HG02610 (cell line): ENCODE measurements around the gene ASXL2.
A peak's percentile ranks its signal among the peaks of the same experiment; 100 is the strongest.
"Not testable (repeated sequence)": the region's sequence is repeated elsewhere in the genome, so short reads cannot be mapped to it uniquely, and the experiment has no call there.

Experiments used
- ATAC-seq: cut with Tn5 transposase; IDR thresholded peaks from one replicate; pipeline ENCODE4 v1.9.1; 2021; ENCODE audit warnings: mild to moderate bottlenecking, moderate library complexity; ENCODE audit not compliant: unreplicated experiment

ASXL2 gene

GRCh38 chr2:25838152-25838756, 40.0 kb downstream of the ASXL2 start:
- ATAC-seq = no peak

GRCh38 chr2:25835906-25836305, 42.4 kb downstream of the ASXL2 start:
- no peak for ATAC-seq

GRCh38 chr2:25833566-25833965, 44.7 kb downstream of the ASXL2 start:
- no peak for ATAC-seq

- ATAC-seq = no peak
Observed at GRCh38 chr2:25832897-25833296, 45.4 kb downstream of the ASXL2 start.

- no peak for ATAC-seq
Observed at GRCh38 chr2:25831746-25832449, 46.4 kb downstream of the ASXL2 start.

GRCh38 chr2:25829828-25830227, 48.5 kb downstream of the ASXL2 start:
- ATAC-seq = no peak

GRCh38 chr2:25829377-25829704, 48.9 kb downstream of the ASXL2 start:
- no peak for ATAC-seq

- ATAC-seq = not testable (repeated sequence)
Observed at GRCh38 chr2:25828532-25829376, 49.5 kb downstream of the ASXL2 start.

- ATAC-seq = no peak
Observed at GRCh38 chr2:25825238-25825637, 53.0 kb downstream of the ASXL2 start.

- no peak for ATAC-seq
Observed at GRCh38 chr2:25824718-25825117, 53.6 kb downstream of the ASXL2 start.

- no peak for ATAC-seq
Observed at GRCh38 chr2:25824216-25824615, 54.1 kb downstream of the ASXL2 start.

- ATAC-seq = no peak
Observed at GRCh38 chr2:25822190-25823117, 55.8 kb downstream of the ASXL2 start.

GRCh38 chr2:25821225-25822056, 56.8 kb downstream of the ASXL2 start:
- no peak for ATAC-seq

GRCh38 chr2:25819597-25820039, 58.7 kb downstream of the ASXL2 start:
- ATAC-seq = no peak

- peak; percentile 92 for ATAC-seq
Observed at GRCh38 chr2:25817630-25818029, 60.7 kb downstream of the ASXL2 start.

GRCh38 chr2:25817006-25817405, 61.3 kb downstream of the ASXL2 start:
- ATAC-seq = no peak

- no peak for ATAC-seq
Observed at GRCh38 chr2:25816249-25816648, 62.0 kb downstream of the ASXL2 start.

GRCh38 chr2:25814681-25815080, 63.6 kb downstream of the ASXL2 start:
- no peak for ATAC-seq

- ATAC-seq = no peak
Observed at GRCh38 chr2:25810428-25810827, 67.9 kb downstream of the ASXL2 start.

GRCh38 chr2:25809646-25810045, 68.6 kb downstream of the ASXL2 start:
- no peak for ATAC-seq
